ENCODE results near the gene THRB.
A peak's percentile ranks its signal among the peaks of the same experiment; 100 is the strongest.
"Not testable (repeated sequence)": the region's sequence is repeated elsewhere in the genome, so short reads cannot be mapped to it uniquely, and the experiment has no call there.

Gene THRB

GRCh38 chr3:24129549-24129948 is 365.1 kb downstream of the THRB start:
- peak; percentile 32 for DNase-seq

GRCh38 chr3:24128199-24129005 is 366.2 kb downstream of the THRB start:
- DNase-seq = peak; percentile 64

- DNase-seq = no peak
These were observed 371.1 kb downstream of the THRB start for GRCh38 chr3:24123596-24123995.

GRCh38 chr3:24120434-24120833 is 374.2 kb downstream of the THRB start:
- DNase-seq = no peak

GRCh38 chr3:24119321-24119751 is 375.3 kb downstream of the THRB start:
- no peak for DNase-seq

- DNase-seq = no peak
These were observed 377.1 kb downstream of the THRB start for GRCh38 chr3:24117508-24117907.

- DNase-seq = no peak
These were observed 382.9 kb downstream of the THRB start for GRCh38 chr3:24111711-24112110.

- DNase-seq = no peak
These were observed 384.6 kb downstream of the THRB start for GRCh38 chr3:24110051-24110450.

- DNase-seq = no peak
These were observed 392.9 kb downstream of the THRB start for GRCh38 chr3:24101676-24102168.

- DNase-seq = no peak
These were observed 393.8 kb downstream of the THRB start for GRCh38 chr3:24100696-24101402.

GRCh38 chr3:24096695-24097290 is 397.9 kb downstream of the THRB start:
- DNase-seq = no peak

GRCh38 chr3:24096271-24096670 is 398.4 kb downstream of the THRB start:
- DNase-seq = no peak

- not testable (repeated sequence) for DNase-seq
These were observed 399.8 kb downstream of the THRB start for GRCh38 chr3:24094818-24095217.

GRCh38 chr3:24088782-24089181 is 405.9 kb downstream of the THRB start:
- no peak for DNase-seq

GRCh38 chr3:24087469-24087868 is 407.2 kb downstream of the THRB start:
- no peak for DNase-seq

- DNase-seq = peak; percentile 52
These were observed 407.8 kb downstream of the THRB start for GRCh38 chr3:24086617-24087404.

- no peak for DNase-seq
These were observed 408.4 kb downstream of the THRB start for GRCh38 chr3:24086206-24086605.

GRCh38 chr3:24072193-24072592 is 422.5 kb downstream of the THRB start:
- DNase-seq = no peak

- DNase-seq = peak; percentile 12
These were observed 425.6 kb downstream of the THRB start for GRCh38 chr3:24069045-24069444.

- DNase-seq = no peak
These were observed 427.2 kb downstream of the THRB start for GRCh38 chr3:24067483-24067882.
